ENCODE data around the gene SLC9C2.
"Not testable (repeated sequence)": the region's sequence is repeated elsewhere in the genome, so short reads cannot be mapped to it uniquely, and the experiment has no call there.

SLC9C2 gene

GRCh38 chr1:173474780-173475421 is 128.0 kb downstream of the SLC9C2 start:
- Histone ChIP-seq H3K4me1 (ENCODE audit: control insufficient read depth, insufficient read depth, low read length, unreplicated experiment) (peaks cover 36% of the 10 kb centered on the region), H3K4me3 (ENCODE audit: low read depth, low read length) (peak overlapping the region; percentile 91), H3K36me3 (ENCODE audit: insufficient read depth, low read length) (peaks cover 17% of the 10 kb centered on the region), H3K79me2 (ENCODE audit: control insufficient read depth, insufficient read depth, low read length, unreplicated experiment) (peaks cover 54% of the 10 kb centered on the region), H3K27ac (ENCODE audit: low read depth, low read length) (peak overlapping the region; percentile 76)
- H2AFZ ChIP-seq (ENCODE audit: low read length, unreplicated experiment); H3K27me3 ChIP-seq (ENCODE audit: insufficient read depth, low read length): not testable (repeated sequence)

DNA sequence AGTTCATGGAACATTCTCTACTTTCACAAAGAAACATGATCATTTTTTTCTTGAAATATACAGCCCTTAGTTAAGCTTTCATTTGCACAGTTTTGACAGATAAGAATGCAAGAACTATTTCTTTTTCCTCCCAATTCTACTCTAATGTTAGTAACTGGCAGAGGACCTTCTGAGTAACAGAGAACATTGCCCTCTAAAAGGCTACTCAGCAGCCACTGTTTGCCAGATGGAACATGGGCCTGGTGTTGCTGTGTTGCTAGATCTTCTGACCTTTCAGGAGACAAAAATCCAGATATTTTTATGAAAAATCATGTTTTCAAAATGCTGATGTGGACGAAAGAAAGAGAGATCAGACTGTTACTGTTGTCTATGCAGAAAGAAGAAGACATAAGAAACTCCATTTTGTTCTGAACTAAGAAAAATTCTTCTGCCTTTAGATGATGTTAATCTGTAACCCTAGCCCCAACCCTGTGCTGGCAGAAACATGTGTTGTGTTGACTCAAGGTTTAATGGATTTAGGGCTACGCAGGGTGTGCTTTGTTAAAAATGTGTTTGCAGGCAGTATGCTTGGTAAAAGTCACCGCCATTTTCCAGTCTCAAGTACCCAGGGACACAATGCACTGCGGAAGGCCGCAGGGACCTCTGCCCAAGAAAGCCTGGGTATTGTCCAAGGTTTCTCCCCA is 128.6 kb downstream of the SLC9C2 start:
- peaks cover 30% of the 10 kb centered on the region for H3K4me1 ChIP-seq (ENCODE audit: control insufficient read depth, insufficient read depth, low read length, unreplicated experiment)
- peak overlapping the region; percentile 75 for H3K27ac ChIP-seq (ENCODE audit: low read depth, low read length)
- peaks cover 48% of the 10 kb centered on the region for H3K79me2 ChIP-seq (ENCODE audit: control insufficient read depth, insufficient read depth, low read length, unreplicated experiment)
- H3K27me3 ChIP-seq (ENCODE audit: insufficient read depth, low read length) = no peaks in the 10 kb centered on the region
- peaks cover 13% of the 10 kb centered on the region for H3K36me3 ChIP-seq (ENCODE audit: insufficient read depth, low read length)
- H3K4me3 ChIP-seq (ENCODE audit: low read depth, low read length) = peak overlapping the region; percentile 91
- no peak overlapping the region for H2AFZ ChIP-seq (ENCODE audit: low read length, unreplicated experiment)

DNA sequence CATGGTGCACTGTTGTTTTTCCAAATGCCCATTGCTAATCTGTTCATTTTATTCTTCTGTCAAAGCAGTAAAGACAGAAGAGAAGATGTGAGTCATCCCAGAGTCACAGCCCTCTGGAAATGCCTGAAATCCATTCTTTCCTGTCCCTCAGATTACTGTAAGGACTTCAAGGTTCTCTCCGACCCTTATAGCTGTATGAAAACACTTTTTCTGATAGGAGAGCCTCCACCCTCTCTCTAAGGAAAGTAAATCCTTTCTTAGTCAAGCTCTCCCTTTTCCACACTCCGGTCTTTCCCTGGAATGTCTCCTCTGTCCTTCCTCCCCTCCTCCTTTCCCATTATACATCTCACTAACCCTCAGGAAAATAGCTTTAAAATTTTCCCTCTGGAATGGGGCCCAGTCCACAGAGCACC is 129.3 kb downstream of the SLC9C2 start:
- Histone ChIP-seq H2AFZ (ENCODE audit: low read length, unreplicated experiment) (peak overlapping the region; percentile 46), H3K36me3 (ENCODE audit: insufficient read depth, low read length) (peaks cover 13% of the 10 kb centered on the region)

GRCh38 chr1:173470608-173471007 is 132.3 kb downstream of the SLC9C2 start:
- Histone ChIP-seq H3K27ac (ENCODE audit: low read depth, low read length) (no peak overlapping the region), H3K27me3 (ENCODE audit: insufficient read depth, low read length) (no peaks in the 10 kb centered on the region), H2AFZ (ENCODE audit: low read length, unreplicated experiment) (no peak overlapping the region), H3K79me2 (ENCODE audit: control insufficient read depth, insufficient read depth, low read length, unreplicated experiment) (peaks cover 20% of the 10 kb centered on the region), H3K4me3 (ENCODE audit: low read depth, low read length) (no peak overlapping the region), H3K4me1 (ENCODE audit: control insufficient read depth, insufficient read depth, low read length, unreplicated experiment) (peaks cover 23% of the 10 kb centered on the region), H3K36me3 (ENCODE audit: insufficient read depth, low read length) (peaks cover 13% of the 10 kb centered on the region)

More for the DNA sequence above, 129.3 kb downstream of the SLC9C2 start:
- Histone ChIP-seq H3K27ac (ENCODE audit: low read depth, low read length) (peak overlapping the region; percentile 75), H3K79me2 (ENCODE audit: control insufficient read depth, insufficient read depth, low read length, unreplicated experiment) (peaks cover 41% of the 10 kb centered on the region), H3K27me3 (ENCODE audit: insufficient read depth, low read length) (no peaks in the 10 kb centered on the region), H3K4me3 (ENCODE audit: low read depth, low read length) (peak overlapping the region; percentile 55), H3K4me1 (ENCODE audit: control insufficient read depth, insufficient read depth, low read length, unreplicated experiment) (peaks cover 23% of the 10 kb centered on the region)

DNA sequence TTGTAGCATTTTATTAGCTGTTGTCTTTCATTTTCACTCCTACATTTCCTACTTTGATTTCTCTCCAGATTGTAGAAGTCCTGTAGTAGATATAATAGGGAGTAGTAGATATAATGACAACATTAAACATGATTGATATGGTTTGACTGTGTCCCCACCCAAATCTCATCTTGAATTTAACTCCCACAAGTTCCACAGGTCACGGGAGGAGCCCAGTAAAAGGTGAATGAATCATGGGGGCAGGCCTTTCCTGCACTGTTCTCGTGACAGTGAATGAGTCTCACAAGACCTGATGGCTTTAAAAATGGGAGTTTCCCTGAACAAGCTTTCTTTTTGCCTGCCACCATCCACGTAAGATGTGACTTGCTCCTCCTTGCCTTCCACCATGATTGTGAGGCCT is 133.2 kb downstream of the SLC9C2 start:
- peaks cover 13% of the 10 kb centered on the region for H3K36me3 ChIP-seq (ENCODE audit: insufficient read depth, low read length)
- H2AFZ ChIP-seq (ENCODE audit: low read length, unreplicated experiment) = no peak overlapping the region
- H3K27ac ChIP-seq (ENCODE audit: low read depth, low read length) = no peak overlapping the region
- H3K27me3 ChIP-seq (ENCODE audit: insufficient read depth, low read length) = no peaks in the 10 kb centered on the region
- peaks cover 11% of the 10 kb centered on the region for H3K79me2 ChIP-seq (ENCODE audit: control insufficient read depth, insufficient read depth, low read length, unreplicated experiment)
- H3K4me3 ChIP-seq (ENCODE audit: low read depth, low read length) = no peak overlapping the region
- H3K4me1 ChIP-seq (ENCODE audit: control insufficient read depth, insufficient read depth, low read length, unreplicated experiment) = peaks cover 16% of the 10 kb centered on the region

- peaks cover 3% of the 10 kb centered on the region for H3K79me2 ChIP-seq (ENCODE audit: control insufficient read depth, insufficient read depth, low read length, unreplicated experiment)
- no peaks in the 10 kb centered on the region for H3K27me3 ChIP-seq (ENCODE audit: insufficient read depth, low read length)
- no peak overlapping the region for H3K27ac ChIP-seq (ENCODE audit: low read depth, low read length)
- no peak overlapping the region for H3K4me3 ChIP-seq (ENCODE audit: low read depth, low read length)
- no peaks in the 10 kb centered on the region for H3K4me1 ChIP-seq (ENCODE audit: control insufficient read depth, insufficient read depth, low read length, unreplicated experiment)
- H2AFZ ChIP-seq (ENCODE audit: low read length, unreplicated experiment) = no peak overlapping the region
- peaks cover 13% of the 10 kb centered on the region for H3K36me3 ChIP-seq (ENCODE audit: insufficient read depth, low read length)
Observed at GRCh38 chr1:173467426-173467825, 135.4 kb downstream of the SLC9C2 start.

GRCh38 chr1:173464185-173464584 is 138.7 kb downstream of the SLC9C2 start:
- not testable (repeated sequence) for H3K4me3 ChIP-seq (ENCODE audit: low read depth, low read length); H3K79me2 ChIP-seq (ENCODE audit: control insufficient read depth, insufficient read depth, low read length, unreplicated experiment); H3K4me1 ChIP-seq (ENCODE audit: control insufficient read depth, insufficient read depth, low read length, unreplicated experiment); H3K27me3 ChIP-seq (ENCODE audit: insufficient read depth, low read length); H2AFZ ChIP-seq (ENCODE audit: low read length, unreplicated experiment); H3K36me3 ChIP-seq (ENCODE audit: insufficient read depth, low read length); H3K27ac ChIP-seq (ENCODE audit: low read depth, low read length)

DNA sequence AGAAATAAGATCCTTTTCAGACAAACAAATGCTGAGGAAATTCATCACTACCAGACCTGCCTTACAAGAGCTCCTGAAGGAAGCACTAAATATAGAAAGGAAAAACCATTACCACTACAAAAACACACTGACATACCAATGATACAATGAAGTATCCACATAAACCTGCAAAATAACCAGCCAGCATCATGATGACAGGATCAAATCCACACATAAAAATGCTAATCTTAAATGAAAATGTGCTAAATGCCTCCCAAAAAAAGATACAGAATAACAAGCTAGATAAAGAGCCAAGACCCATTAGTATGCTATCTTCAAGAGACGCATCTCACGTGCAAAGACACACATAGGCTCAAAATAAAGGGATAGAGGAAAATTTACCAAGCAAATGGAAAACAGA is 140.2 kb downstream of the SLC9C2 start:
- H3K4me1 ChIP-seq (ENCODE audit: control insufficient read depth, insufficient read depth, low read length, unreplicated experiment); H3K79me2 ChIP-seq (ENCODE audit: control insufficient read depth, insufficient read depth, low read length, unreplicated experiment); H3K27ac ChIP-seq (ENCODE audit: low read depth, low read length); H2AFZ ChIP-seq (ENCODE audit: low read length, unreplicated experiment); H3K36me3 ChIP-seq (ENCODE audit: insufficient read depth, low read length); H3K27me3 ChIP-seq (ENCODE audit: insufficient read depth, low read length); H3K4me3 ChIP-seq (ENCODE audit: low read depth, low read length): not testable (repeated sequence)

- Histone ChIP-seq H3K27me3 (ENCODE audit: insufficient read depth, low read length) (no peaks in the 10 kb centered on the region), H3K4me3 (ENCODE audit: low read depth, low read length) (no peak overlapping the region), H3K36me3 (ENCODE audit: insufficient read depth, low read length) (peaks cover 8% of the 10 kb centered on the region; the same call in 1 of the 2 replicates), H3K4me1 (ENCODE audit: control insufficient read depth, insufficient read depth, low read length, unreplicated experiment) (no peaks in the 10 kb centered on the region), H3K79me2 (ENCODE audit: control insufficient read depth, insufficient read depth, low read length, unreplicated experiment) (no peaks in the 10 kb centered on the region), H2AFZ (ENCODE audit: low read length, unreplicated experiment) (no peak overlapping the region), H3K27ac (ENCODE audit: low read depth, low read length) (no peak overlapping the region)
Observed at GRCh38 chr1:173459885-173460284, 143.0 kb downstream of the SLC9C2 start.

- no peaks in the 10 kb centered on the region for H3K79me2 ChIP-seq (ENCODE audit: control insufficient read depth, insufficient read depth, low read length, unreplicated experiment)
- H3K36me3 ChIP-seq (ENCODE audit: insufficient read depth, low read length) = no peaks in the 10 kb centered on the region
- no peaks in the 10 kb centered on the region for H3K27me3 ChIP-seq (ENCODE audit: insufficient read depth, low read length)
- H3K4me3 ChIP-seq (ENCODE audit: low read depth, low read length) = no peak overlapping the region
- no peak overlapping the region for H2AFZ ChIP-seq (ENCODE audit: low read length, unreplicated experiment)
- H3K27ac ChIP-seq (ENCODE audit: low read depth, low read length) = no peak overlapping the region
- peaks cover 12% of the 10 kb centered on the region for H3K4me1 ChIP-seq (ENCODE audit: control insufficient read depth, insufficient read depth, low read length, unreplicated experiment)
Observed at GRCh38 chr1:173454966-173455524, 147.8 kb downstream of the SLC9C2 start.

DNA sequence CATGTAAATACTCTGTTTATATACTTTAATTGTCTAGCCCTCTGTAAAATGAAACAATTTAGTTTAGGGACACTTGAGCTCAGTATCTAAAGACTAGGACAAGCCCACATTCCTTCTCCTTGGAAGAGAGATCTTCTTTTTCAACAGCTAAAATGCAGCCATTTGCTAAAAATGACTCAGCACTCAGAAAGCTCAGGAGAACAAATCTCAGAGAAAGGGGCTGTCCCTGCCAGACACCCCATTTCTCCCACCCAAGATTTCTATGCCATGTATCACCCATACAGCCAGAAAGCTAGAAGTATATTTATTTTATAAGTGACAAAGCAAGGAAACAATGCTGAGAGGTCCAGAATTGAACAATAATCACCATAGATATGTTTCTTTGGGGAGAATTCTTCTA is 148.9 kb downstream of the SLC9C2 start:
- Histone ChIP-seq H2AFZ (ENCODE audit: low read length, unreplicated experiment) (peak overlapping the region; percentile 20), H3K4me1 (ENCODE audit: control insufficient read depth, insufficient read depth, low read length, unreplicated experiment) (peaks cover 12% of the 10 kb centered on the region), H3K27ac (ENCODE audit: low read depth, low read length) (peak overlapping the region; percentile 65), H3K4me3 (ENCODE audit: low read depth, low read length) (no peak overlapping the region), H3K79me2 (ENCODE audit: control insufficient read depth, insufficient read depth, low read length, unreplicated experiment) (no peaks in the 10 kb centered on the region), H3K27me3 (ENCODE audit: insufficient read depth, low read length) (no peaks in the 10 kb centered on the region), H3K36me3 (ENCODE audit: insufficient read depth, low read length) (no peaks in the 10 kb centered on the region)
